WTC11 (cell line): Measurements from ENCODE around the gene WNT1.

Source experiments
- CTCF ChIP-seq: fragments of 200-600 bp; IDR thresholded peaks from 2 replicates; pipeline ENCODE4 v1.8.0; 2022; ENCODE audit warnings: antibody characterized with exemption
- MAX ChIP-seq: sonication (generic); formaldehyde crosslinking; IDR thresholded peaks from 2 replicates; pipeline ENCODE4 v1.8.0; 2022; ENCODE audit warnings: mild to moderate bottlenecking, missing genetic modification reagents
- NR3C1 ChIP-seq: sonication (generic); formaldehyde crosslinking; conservative IDR thresholded peaks from 2 replicates; pipeline ENCODE4 v1.8.1; 2023; ENCODE audit warnings: low read depth, mild to moderate bottlenecking, missing genetic modification reagents
- PREB ChIP-seq: sonication (generic); formaldehyde crosslinking; IDR thresholded peaks from 2 replicates; pipeline ENCODE4 v1.8.1; 2022; ENCODE audit warnings: mild to moderate bottlenecking, missing genetic modification reagents, moderate library complexity, borderline replicate concordance
- TP53 ChIP-seq: sonication (generic); formaldehyde crosslinking; IDR thresholded peaks from 2 replicates; pipeline ENCODE4 v1.8.1; 2023; ENCODE audit warnings: mild to moderate bottlenecking, missing genetic modification reagents

GRCh38 chr12:48954061-48954460, 24.1 kb upstream of the WNT1 start:
- TF ChIP-seq PREB = no peak
- no peak for TF ChIP-seq NR3C1 (CRISPR knock-in tag)
- TF ChIP-seq CTCF = no peak
- TF ChIP-seq TP53 = no peak
- TF ChIP-seq MAX (CRISPR knock-in tag) = no peak
